ENCODE data around the gene PEX7.
"Not testable (repeated sequence)": the region's sequence is repeated elsewhere in the genome, so short reads cannot be mapped to it uniquely, and the experiment has no call there.

PEX7 gene, protein sequence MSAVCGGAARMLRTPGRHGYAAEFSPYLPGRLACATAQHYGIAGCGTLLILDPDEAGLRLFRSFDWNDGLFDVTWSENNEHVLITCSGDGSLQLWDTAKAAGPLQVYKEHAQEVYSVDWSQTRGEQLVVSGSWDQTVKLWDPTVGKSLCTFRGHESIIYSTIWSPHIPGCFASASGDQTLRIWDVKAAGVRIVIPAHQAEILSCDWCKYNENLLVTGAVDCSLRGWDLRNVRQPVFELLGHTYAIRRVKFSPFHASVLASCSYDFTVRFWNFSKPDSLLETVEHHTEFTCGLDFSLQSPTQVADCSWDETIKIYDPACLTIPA

DNA sequence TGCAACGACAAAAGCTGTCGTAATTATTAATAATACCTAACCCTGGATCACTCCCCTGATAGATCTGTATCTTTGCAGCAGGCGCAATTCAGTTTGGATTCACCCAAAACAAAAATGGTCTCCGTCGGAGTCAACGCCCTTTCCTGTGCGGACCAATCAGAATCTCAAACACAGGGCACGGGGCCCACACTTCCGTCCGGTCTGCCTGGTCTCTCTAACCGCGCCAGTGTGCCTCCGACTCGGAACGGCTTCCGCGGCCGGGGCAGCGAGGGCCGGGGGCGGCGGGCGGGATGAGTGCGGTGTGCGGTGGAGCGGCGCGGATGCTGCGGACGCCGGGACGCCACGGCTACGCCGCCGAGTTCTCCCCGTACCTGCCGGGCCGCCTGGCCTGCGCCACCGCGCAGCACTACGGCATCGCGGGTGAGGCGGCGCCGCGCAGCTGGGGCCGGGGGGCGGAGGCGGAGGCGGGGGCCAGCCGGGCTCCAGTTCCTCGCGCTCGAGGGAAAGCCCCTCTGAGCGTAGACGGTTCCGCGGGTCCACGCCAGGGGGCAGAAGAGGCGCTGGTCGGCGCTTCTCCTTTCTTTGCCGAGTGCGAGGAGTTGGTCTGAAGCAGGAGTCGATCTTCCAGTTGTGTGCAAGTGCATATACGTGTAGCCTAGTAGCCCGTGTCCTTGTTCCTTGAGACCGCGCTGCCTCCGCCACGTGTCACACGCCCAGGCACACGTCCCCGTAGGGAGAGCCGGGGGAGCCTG, at the start of gene PEX7:
Gene PEX7 (plus strand): TSS at position 217 of the 752 bp plus-strand sequence. CDS start 74 bp downstream, at position 291.
- peak; percentile 92 for DNase-seq

DNA sequence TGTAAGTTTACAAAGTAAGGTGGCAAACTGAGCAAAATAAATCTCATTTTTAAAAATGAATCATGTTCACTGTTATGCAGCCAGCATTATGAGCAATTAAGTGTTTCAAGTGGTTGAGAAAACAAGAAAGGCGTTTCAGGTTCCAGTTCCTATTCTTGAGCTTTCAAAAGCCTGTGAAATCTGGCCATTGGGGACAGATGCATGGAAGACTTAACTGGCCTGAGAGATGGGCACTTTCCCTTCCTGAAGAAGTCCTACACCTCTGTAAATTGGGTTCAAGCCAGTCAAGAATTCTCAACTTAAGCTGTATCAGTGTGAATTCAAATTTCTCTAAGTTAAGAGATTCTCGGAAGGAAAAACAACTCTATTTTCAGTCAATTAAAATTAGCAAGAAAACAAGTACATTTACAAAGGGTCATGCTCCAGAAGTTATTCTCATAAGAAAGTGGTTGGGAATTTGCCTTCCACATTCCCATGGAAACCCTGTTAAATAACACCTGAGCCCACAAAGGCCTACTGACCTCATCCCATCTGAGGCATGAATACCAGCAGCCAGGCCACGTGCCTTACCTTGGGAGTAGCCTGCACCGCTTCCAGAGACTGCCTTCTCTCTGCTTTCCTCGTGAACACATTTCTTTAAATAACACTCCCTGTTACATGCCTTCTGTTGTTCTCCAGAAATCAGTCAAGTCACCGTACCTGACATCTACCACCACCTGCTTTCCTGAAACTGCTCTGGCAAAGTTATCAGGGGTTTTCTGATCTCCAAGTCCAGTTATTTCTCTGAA, 49.5 kb upstream of the PEX7 start:
- DNase-seq = no peak

DNA sequence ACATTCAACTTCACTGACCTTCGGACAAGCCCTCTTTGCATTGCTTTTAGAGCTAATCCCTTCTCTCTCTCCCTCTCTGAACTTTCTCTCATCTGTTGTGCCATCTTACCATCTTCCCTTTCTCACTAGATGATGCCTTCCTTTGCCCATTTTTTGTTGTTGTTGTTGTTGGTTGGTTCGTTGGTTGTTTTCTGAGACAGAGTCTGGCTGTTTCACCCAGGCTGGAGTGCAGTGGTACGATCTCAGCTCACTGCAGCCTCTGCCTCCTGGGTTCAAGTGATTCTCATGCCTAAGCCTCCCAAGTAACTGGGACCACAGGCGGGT, 49.0 kb upstream of the PEX7 start:
- no peak for DNase-seq

DNA sequence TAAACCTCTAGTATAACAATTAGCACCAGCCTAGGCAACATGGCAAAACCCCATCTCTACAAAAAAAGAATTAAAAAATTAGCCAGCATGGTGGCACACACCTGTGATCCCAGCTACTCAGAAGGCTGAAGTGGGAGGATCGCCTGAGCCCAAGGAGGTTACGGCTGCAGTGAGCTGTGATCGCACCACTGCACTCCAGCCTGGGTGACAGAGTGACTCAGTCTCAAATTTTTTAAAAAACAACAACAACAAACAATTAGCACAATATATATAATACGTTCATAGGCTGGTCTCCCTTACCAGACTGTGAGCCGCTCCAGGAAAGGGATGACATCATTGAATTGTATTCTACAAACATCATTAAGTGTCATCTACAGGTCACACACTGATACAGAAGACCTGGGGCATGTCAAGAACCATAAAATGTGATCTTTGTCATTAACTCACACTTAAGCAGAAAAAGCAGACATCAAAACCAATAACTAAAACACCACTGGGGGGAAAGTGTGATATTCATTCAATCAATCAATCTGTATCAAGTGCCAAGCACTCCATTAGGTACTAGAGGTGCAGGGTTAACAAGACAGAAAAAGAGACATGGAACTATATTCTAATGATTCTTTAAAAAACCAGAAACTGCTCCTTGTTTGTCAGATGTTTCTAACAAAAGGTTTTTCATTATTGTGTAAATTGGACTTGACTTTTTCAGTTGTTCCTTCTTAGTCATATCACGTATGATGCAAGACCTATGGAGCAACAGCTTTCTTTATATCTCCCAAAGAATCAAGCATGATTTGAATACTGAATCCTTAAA, 48.0 kb upstream of the PEX7 start:
- no peak for DNase-seq

DNA sequence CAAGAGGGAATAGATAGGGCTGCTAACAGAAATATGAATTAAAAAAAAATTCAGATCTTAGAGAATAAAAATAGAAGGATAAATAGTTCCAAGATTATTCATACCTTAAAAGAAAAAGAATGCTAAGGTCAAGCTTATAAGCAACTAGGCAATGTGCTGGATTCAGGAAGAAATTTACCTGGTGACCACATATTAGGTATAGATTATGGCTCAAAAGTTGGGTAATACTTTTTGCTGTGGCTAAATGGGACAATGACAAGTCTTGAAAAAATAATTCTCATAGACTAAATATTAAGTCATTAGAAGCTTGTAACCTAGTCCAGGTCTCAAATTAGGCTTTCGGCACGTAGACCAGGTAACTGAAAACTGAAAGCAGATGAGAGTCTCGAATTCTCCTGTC, 47.3 kb upstream of the PEX7 start:
- no peak for DNase-seq

DNA sequence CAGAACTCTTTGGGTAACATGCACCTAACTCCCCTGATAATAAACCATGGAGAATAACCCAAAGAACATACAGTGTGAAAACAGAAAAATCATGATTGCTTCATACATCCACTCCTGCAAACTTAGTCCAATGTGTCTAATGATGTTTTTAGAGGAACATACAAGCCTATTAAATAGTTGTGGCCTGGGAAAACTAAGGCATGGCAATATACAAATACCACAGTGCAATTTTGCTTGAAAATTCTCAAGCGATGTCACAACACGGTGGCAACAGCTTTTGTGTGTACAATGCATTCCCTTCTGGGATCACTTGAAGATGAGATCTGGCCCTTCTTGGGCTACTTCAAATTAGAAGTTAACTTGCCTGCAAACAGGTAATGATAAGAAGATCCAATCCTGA, 46.8 kb upstream of the PEX7 start:
- no peak for DNase-seq

DNA sequence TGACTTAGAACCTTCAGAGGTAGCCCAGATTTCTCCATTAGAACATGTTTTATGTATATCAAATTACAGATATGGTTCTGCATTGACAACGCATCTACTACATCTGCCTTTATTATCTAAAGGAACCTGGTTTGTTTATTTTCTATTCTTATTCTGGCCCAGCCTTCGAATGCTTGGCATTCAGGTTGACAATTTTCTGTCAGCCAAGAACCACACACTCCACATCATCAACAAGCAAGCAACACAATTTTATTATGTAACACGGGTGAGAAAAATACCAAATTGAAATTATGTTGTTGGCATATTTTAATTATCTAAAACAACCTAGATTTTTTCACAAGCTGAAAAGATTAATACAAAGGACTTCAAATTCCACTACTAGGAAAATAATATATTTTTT, 44.7 kb upstream of the PEX7 start:
- no peak for DNase-seq

DNA sequence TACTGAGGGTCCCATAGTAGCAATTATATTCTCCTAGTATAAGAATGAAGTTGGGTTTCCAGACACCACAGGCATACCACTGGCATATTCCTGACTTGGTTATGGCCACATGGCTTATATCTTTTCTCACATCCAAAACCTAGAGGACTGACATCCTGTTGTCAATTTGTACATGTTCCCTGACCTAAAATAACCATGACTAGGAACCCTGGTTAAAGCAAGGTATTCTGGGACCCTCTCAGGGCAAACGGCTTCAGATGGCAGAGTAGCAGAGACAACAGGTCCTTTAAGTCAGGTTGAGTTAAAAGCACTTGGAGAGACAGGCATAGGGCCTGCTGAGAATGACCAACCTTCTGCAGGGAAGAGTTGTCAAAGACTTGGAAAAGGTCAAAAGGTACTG, 42.7 kb upstream of the PEX7 start:
- no peak for DNase-seq

DNA sequence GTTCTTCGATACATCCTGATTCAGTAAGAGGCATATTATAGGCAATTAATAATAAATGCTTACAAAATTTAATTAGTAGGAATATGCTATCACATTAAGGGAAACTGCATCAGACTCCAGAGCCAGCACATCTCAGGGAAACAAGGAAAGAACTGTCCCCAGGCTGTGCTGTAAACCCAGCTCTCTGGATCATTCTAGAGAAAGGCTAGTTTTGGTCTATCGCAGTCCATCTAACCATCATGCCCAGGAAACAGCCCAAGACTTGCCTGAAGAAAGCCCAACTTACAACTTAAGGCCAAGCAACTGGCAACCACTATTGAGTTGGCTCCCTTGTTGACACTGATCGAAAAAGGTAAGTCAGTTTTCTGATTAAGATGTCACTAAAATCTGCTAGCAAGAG, 41.4 kb upstream of the PEX7 start:
- no peak for DNase-seq

DNA sequence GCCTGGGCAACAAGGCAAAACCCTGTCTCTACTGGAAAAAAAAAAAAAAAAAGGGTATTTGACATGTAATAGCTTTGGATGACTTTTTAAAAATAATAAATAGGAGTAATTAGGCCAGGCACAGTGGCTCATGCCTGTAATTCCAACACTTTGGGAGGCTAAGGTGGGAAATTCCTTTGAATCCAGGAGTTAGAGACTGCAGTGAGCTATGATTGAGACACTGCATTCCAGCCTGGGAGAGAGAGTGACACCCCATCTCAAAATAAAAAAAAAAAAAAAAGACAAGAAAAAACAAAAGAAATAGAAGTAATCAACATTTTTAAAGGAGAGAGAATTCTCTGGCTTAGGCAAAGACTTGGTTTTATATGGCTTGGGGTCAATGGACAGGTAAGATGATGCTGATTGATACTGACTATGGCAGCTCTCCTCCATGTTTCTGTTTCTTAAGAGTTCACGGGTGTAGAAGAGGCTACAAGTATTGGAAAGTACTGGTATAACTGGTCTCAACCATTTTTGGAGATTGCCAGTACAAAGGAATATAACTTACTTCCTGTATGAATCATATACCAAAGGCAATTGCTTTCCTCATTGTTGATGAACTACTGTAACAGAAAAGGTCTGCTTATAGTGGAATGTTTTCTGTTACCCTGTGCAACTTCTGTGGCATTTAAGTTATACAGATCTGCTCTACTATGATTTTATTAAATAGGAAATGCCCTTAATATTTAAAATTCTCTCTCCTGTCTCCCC, 40.2 kb upstream of the PEX7 start:
- DNase-seq = peak; percentile 53

DNA sequence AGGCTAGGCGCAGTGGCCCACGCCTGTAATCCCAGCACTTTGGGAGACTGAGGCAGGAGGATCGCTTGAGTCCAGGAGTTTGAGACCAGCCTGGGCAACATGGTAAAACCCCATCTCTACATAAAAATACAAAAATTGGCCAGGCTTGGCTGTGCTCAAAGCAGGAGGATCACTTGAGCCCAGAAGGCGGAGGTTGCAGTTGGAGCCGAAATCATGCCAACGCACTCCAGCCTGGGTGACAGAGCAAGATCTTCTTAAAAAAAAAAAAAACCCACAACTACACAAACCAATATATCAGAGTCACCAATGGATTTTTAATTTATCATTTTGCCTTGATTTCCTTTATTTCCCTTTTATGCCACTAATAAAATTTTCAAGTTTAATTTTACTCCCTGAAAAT, 39.4 kb upstream of the PEX7 start:
- no peak for DNase-seq

DNA sequence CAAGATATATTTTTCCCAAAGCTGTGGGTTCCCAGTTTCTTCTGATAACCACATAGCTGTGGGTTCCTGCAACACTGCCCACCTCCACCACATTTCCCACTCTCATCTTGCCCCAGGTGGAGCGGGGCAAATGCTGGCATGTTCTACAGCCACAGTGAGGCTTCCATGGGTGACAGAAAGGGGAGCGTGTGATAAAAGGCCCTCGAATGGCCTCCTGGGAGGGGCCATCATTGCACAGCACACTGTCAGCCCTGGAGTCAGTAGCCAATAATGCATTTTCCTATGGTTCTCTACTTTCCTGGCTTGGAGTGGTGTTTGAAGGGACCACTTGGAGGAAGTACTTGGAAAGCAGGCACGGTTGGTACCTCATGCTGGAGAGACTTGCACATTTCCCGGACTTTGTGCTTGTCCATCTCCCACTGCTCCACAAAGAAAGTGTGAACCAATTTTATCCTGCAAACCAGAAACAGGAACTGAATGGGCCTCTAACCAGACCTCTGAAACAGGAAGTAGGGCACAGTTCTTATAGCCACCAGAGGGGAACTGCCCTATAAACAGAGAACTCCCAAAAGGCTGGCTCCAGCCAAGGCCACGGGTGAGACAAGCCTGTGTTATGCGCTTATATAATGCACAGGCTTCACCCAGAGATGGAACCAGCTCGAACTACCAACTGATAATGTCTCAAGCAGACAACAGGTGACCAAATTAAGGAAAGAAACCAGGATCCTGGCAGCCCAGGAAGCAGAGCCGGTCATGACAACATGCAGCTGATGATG, 38.7 kb upstream of the PEX7 start:
- peak; percentile 36 for DNase-seq

DNA sequence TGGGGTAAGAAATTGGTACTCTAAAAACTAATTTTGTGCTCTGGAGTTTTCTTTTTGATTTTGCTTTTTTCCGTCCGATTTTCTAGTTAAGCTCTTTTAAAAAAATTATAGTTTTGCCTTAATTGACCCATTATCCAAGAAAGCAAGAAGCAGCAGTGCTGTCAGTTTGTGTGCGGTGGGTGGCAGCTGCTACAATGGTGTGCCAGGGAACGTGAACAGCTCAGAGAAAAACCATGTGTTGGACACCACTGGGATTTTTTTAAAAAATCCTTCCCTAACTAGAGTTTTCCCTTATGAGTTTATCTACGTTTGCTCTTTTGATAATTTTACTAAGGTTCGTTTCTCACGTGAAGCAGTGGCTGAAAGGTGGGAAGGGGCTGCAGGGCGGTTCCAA, 38.1 kb upstream of the PEX7 start:
- DNase-seq = no peak

DNA sequence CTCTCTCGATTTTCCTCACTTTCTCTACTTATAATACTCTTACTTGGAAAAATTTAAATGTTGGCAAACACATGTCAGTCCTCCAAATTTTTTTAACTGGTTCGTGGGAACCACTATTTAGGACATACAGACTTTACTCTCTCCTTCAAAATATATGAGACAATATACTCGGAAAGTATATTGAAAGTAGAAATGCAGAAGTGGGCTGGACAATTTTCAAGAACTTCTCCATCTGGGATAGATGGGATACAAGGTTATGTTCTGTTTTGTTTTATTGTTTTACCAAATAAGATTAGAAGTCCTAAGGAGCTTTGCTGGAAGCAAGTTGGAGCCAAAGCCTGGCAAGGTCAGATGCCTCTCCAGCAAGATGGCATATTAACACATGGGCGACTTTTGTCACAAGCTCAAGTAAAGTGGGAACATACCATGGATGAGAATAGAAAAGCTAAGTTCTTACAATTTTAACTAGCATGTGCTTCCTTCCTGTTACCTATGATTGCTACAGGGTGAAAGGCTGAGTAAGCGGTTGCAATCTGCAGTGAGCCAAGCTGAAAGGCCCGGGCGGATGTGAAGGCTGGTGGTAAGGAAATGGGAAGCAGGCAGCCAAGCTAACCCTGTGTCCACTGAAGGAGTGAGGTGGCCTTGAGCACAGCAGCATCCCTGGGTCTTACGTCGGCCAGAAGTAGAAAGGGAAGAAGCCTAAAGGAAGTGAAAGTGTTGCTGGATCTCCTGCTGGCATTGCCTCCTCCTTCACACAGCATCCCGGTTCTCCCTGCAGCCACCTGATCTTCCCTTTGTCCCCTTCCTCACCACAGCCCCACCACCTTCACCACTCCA, 37.3 kb upstream of the PEX7 start:
- peak; percentile 61 for DNase-seq

DNA sequence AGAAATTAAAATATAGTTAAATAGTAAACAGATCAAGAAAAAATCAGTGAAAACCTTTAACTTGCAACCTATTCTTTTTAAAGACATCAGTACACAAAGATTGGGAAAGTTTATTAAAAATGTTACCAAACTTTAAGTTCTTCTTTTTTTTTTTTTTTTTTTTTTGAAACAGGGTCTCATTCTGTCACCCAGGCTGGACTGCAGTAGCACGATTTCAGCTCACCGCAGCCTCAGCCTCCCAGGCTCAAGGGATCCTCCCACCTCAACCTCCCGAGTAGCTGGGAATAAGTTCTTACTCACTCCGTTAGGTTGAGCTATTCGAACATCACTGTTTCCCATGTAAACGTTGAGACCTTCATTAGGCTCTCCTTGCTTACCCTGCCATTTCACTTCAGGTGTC, 35.7 kb upstream of the PEX7 start:
- no peak for DNase-seq

DNA sequence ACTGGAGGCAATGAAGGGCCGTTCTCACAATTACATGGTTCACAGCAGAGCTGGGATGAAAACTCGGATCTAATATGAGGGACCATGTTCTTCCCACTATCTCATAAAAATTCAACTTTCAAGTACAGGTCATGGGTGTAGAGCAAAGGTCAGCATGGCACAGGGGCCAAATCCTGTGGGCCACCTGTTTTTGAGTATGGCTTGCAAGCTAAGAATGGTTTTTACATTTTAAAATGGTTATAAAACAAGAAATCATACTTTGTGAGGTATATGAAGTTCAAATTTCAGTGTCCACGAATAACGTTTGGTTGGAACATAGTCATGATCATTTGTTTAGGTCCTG, 34.7 kb upstream of the PEX7 start:
- DNase-seq = no peak

DNA sequence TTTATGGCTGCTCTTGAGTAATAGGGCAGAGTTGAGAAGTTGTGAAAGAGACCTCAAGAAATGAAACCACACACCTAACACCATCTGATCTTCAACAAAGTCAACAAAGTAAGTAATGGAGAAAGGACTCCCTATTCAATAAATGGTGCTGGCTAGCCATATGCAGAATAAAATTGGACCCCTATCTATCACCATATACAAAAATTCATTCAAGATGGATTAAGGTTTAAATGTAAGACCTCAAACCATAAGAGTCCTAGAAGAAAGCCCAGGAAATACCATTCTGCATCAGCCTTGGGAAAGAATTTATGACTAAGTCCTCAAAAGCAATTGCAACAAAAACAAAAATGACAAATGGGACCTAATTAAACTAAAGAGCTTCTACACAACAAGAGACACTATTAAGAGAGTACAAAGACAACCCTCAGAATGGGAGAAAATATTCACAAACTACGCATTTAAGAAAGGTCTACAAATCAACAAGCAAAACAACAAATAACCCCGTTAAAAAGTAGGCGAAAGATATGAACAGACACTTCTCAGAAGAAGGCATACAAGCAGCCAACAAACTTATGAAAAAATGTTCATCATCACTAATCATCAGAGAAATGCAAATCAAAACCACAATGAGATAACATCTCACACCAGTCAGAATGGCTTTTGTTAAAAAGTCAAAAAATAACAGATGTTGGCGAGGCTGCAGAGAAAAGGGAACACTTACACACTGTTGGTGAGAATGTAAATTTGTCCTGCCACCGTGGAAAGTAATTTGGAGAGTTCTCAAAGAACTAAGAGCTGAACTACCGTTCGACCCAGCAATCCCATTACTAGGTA, 34.1 kb upstream of the PEX7 start:
- DNase-seq = peak; percentile 56

DNA sequence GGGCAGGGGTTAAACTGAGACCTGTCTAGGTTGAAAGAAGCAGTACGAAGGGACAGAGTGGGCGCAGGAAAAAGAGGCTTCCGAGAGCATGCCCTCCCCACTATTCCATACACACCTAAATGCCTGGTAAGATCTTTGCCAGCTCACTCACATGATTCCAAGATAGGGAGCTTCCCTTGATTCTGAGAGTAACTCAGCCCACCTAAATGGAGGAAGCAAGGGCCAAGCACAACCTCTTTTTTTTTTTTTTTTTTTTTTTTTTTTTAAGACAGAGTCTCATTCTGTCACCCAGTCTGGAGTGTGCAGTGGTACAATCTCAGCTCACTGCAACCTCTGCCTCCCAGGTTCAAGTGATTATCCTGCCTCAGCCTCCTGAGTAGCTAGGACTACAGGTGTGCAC, 33.0 kb upstream of the PEX7 start:
- not testable (repeated sequence) for DNase-seq

DNA sequence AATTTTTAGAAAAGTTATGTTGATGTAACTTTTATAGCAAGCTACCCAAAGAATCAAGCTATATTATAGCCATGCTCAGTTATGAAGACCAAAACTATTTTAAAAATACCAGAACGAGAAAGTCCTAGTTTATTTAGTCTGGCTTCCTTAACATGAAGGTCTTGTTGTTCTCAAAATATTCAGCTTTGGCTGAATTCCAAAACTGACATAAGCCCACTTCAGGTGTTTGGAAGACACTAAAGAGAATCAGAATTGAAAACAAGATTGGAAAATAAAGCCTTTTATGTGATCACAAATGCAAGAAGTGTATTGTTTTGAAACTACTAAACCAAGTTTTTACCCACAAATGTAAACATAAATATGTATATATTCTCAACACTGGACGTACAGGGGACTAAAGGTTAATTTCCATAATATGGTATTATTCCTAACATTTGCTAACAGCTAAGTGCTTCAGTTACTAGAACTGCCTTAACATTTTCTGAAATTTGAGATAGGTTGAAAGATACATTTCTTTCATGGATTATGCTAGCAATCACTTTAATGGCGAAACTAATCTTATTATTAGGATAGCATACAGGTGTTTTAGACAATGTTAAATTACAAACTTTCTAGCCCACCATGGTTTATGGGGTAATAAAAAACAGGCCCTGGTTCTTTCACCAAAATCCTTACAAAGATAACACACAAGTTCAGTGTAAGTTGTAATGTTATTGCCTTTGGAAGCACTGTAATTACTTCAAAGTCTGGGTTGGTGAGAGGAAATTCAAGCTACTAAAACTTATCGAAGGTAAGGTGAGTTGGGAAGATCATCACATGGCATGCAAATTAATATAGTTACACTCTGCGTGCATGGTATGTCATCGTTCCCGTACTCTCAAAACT, 31.7 kb upstream of the PEX7 start:
- DNase-seq = no peak

Measured in activated CD4-positive, alpha-beta T cell treated with anti-CD3 and anti-CD28 coated beads, Interleukin-2, amount 50 U/mL, for 16 hours (primary cell).